NCI-H146 (cell line): ENCODE data around the gene PGLYRP2.

Experiments
- DNase-seq: peaks from one replicate; lab custom pipeline; 2025; lab: John Stamatoyannopoulos, UW

The PGLYRP2 gene

GRCh38 chr19:15455996-15456395 lies 23.3 kb downstream of the PGLYRP2 start:
- DNase-seq = no peak

GRCh38 chr19:15453906-15454860 lies 25.1 kb downstream of the PGLYRP2 start:
- DNase-seq = no peak

- no peak for DNase-seq
Observed at GRCh38 chr19:15453091-15453578, 26.2 kb downstream of the PGLYRP2 start.

GRCh38 chr19:15452111-15453047 lies 26.9 kb downstream of the PGLYRP2 start:
- DNase-seq = peak; percentile 77

- DNase-seq = no peak
Observed at GRCh38 chr19:15450528-15450890, 28.8 kb downstream of the PGLYRP2 start.

GRCh38 chr19:15449620-15450527 lies 29.4 kb downstream of the PGLYRP2 start, which contains the start of gene WIZ:
Gene WIZ, minus strand, starts transcription at chr19:15449956. Its CDS starts 1,649 bp downstream, at chr19:15448307.
- DNase-seq = peak; percentile 77

GRCh38 chr19:15448778-15449619 lies 30.3 kb downstream of the PGLYRP2 start:
- DNase-seq = no peak

- DNase-seq = no peak
Observed at GRCh38 chr19:15448044-15448777, 31.1 kb downstream of the PGLYRP2 start.

GRCh38 chr19:15447057-15447456 lies 32.2 kb downstream of the PGLYRP2 start:
- no peak for DNase-seq

- DNase-seq = no peak
Observed at GRCh38 chr19:15445807-15446376, 33.4 kb downstream of the PGLYRP2 start.

- DNase-seq = no peak
Observed at GRCh38 chr19:15445227-15445605, 34.1 kb downstream of the PGLYRP2 start.

GRCh38 chr19:15444505-15445226 lies 34.6 kb downstream of the PGLYRP2 start:
- no peak for DNase-seq

GRCh38 chr19:15443838-15444237 lies 35.5 kb downstream of the PGLYRP2 start:
- DNase-seq = no peak

GRCh38 chr19:15443325-15443724 lies 36.0 kb downstream of the PGLYRP2 start:
- no peak for DNase-seq

GRCh38 chr19:15442142-15442920 lies 37.0 kb downstream of the PGLYRP2 start:
- DNase-seq = no peak

GRCh38 chr19:15441317-15441716 lies 38.0 kb downstream of the PGLYRP2 start:
- DNase-seq = no peak

- no peak for DNase-seq
Observed at GRCh38 chr19:15439821-15440641, 39.3 kb downstream of the PGLYRP2 start.
